ENCODE data around the gene NEIL3.

GRCh38 chr4:177367336-177367735 lies 57.7 kb downstream of the NEIL3 start:
- TF ChIP-seq EP300 (IDR thresholded peaks at IDR 0.05; ENCODE audit: low read depth) (no peak), CTCF (IDR thresholded peaks at IDR 0.05) (no peak)

Measured in transverse colon (tissue), 3 donors.